GM12801 (cell line): ENCODE results near the gene AGBL4.

ENCODE experiments used
- TF ChIP-seq, protein P1 (sequence below): IDR thresholded peaks from one replicate; pipeline ENCODE4 v1.5.1; 2011; ENCODE audit warnings: control low read depth; ENCODE audit not compliant: insufficient read length; ENCODE audit errors: extremely low read depth

Gene AGBL4

DNA sequence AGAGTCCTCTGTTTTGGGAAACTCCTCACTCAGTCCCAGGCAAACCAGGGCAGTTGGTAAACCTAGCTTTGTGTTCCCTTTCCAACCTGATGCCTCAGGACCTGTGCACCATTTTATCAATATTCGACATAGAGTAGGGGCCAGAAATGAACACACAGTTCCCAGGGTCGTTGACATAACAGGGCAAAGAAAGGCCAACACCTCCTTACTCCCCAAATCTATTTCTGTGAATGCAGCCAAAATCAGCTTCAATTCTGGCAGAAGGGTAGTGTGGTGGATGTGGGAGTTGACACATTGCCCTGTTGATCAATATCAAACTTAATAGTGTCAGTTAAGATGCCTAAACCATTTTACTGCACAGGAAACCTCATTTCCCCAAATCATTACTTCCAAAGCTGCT lies 1447.2 kb downstream of the AGBL4 start:
- TF ChIP-seq, protein P1, sequence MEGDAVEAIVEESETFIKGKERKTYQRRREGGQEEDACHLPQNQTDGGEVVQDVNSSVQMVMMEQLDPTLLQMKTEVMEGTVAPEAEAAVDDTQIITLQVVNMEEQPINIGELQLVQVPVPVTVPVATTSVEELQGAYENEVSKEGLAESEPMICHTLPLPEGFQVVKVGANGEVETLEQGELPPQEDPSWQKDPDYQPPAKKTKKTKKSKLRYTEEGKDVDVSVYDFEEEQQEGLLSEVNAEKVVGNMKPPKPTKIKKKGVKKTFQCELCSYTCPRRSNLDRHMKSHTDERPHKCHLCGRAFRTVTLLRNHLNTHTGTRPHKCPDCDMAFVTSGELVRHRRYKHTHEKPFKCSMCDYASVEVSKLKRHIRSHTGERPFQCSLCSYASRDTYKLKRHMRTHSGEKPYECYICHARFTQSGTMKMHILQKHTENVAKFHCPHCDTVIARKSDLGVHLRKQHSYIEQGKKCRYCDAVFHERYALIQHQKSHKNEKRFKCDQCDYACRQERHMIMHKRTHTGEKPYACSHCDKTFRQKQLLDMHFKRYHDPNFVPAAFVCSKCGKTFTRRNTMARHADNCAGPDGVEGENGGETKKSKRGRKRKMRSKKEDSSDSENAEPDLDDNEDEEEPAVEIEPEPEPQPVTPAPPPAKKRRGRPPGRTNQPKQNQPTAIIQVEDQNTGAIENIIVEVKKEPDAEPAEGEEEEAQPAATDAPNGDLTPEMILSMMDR: no peak

DNA sequence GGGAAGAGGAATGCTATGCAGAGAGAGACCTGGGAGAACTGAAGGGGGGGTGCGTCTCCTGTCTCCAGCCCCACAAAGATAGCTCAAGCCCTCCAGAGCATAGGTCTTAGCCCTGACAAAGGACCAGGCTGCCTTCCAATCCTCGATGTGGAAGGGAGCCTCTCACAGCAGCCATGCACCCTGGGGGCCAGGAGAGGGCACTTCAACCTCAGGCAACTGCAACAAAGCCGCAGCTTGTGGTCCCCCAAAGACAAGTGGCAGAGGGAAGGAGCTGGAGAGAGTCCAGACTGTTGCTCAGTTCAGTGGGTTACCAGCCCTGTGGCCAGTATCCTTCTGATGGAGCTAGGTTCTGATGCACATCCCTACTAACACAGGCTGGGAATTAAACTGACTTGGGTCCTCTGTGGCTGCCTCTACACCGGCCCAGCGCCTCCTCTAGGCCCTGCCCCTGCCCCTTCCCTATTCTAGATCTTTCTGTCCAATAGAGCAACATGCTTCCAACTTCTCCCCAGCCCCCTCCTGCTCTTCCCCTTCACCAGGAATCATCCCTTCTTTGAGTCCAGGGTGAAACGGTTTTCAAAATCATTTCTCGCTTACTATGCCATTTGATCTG lies 1451.0 kb downstream of the AGBL4 start:
- TF ChIP-seq, protein P1: no peak

DNA sequence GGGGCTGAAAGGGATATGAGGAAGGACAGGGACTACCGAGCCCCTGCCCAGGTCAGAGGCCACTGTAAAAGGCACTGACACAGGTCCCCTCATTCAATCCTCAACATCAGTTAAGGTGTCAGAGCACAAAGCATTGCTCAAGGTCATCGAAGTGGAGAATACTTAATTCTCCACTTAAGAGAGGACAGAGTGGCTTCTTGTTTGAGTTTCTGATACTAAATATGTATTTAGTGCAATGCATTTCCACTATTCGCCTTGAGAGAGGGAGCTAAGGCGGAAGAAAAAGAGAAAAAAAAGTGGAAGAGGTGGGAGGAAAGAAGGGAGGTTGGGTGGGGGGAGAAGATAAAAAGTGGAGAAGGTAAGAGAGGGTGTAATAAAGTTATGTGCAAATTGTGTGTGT lies 1451.6 kb downstream of the AGBL4 start:
- TF ChIP-seq, protein P1: no peak

DNA sequence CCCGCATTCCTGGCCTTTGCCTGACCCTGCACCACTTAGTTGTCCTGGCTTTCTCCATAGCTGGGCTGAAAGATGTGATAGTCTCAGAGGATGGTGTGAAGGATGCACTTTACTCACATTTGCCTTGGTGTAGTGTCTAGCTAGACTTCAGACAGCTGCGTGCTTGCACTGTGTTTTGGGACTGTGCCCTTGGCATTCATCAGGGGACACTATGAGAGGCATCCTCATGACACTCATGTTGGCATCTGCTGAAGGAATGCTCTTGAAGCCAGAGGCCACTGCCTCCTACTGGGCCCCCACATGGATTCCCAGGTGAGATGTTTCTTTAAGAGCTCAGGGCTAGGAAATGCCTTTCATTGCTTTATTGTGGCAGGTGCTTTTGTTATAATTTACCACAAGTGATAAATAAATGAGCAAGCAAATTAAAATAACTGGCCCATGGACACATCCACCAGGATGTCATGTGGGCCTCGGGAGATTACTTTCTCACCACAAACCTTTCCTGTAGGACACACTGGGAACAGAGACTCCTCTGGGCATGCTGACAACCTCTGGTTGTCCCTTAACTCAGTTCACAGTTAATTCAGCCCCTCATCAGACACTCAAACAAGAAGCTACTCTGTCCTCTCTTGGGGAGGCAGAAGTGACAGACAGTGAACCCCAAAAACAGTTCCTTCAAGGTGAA lies 1452.3 kb downstream of the AGBL4 start:
- TF ChIP-seq, protein P1: no peak

DNA sequence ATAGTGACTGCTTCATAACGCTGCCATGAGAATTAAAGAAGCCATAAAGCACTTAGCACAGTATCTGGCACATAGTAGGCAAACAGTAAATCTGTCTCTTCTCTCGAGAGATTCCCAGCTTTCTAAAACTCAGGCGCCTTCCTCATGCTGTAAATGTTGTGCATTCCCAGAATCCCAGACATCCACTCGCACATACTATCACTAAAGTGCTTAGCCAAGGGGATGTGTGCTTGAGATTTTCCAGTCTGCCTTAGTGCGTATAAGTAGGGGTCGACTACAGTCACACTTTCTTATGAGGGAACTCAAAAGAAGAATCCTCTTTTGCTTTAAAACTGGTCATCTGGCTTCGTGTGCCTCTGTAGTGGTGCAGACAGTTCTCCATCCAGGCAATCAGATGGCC lies 1453.2 kb downstream of the AGBL4 start:
- TF ChIP-seq, protein P1: no peak

DNA sequence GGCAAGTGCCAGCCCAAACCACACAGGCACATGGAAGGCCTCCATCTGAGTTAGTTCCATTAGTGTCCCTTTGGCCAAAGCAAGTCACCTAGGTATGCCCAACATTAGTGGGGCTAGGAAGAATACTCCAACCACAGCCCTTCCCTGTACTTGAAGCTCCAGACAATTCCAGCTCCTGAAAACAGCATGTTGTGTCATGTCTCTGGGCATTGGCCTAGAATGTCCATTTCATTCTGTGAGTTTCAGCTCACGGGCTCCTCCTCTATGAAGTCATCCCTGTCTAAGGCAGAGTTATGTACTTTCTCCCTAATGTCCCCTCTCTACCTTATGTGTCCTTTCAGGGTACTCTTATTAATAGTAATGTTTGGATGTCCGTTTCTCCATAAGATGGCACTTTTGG lies 1455.3 kb downstream of the AGBL4 start:
- TF ChIP-seq, protein P1: no peak

DNA sequence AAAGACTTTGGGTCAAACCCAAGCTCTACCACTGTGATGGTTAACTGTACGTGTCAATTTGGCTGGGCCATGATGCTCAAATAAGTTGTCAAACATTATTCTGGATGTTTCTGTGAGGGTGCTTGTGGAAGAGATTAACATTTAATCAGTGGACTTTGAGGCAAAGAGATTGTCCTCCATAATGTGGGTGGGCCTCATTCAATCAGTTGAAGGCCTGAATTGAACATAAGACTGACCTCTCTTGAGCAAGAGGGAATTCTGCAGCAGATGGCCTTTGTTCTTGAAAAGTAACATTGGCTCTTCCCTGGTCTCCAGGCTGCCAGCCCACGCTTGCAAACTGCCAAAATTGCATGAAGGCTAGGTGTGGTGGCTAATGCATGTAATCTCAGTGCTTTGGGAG lies 1457.3 kb downstream of the AGBL4 start:
- TF ChIP-seq, protein P1: no peak
